OCI-LY1 (cell line): ENCODE results near the gene TXNRD2.

Experiments used
- H2AFZ ChIP-seq: fragments of 200-600 bp; sonication (generic), shearing (Covaris generic); 2 replicates; pipeline ENCODE4 v1.6.0; 2014; ENCODE audit warnings: antibody characterized with exemption, mild to moderate bottlenecking, low read length
- H3F3A ChIP-seq: fragments of 200-600 bp; sonication (generic), shearing (Covaris generic); 2 replicates; pipeline ENCODE4 v1.6.0; 2014; ENCODE audit warnings: mild to moderate bottlenecking, antibody characterized with exemption, low read length, moderate library complexity; ENCODE audit not compliant: insufficient read depth
- H3K27ac ChIP-seq: fragments of 200-600 bp; sonication (generic); 2 replicates; pipeline ENCODE4 v1.5.1; 2014; ENCODE audit warnings: low read length, mixed run types, mild to moderate bottlenecking, low read depth; ENCODE audit not compliant: poor library complexity, severe bottlenecking
- H3K27me3 ChIP-seq: fragments of 200-600 bp; sonication (generic); 2 replicates; pipeline ENCODE4 v1.6.0; 2014; ENCODE audit warnings: antibody characterized with exemption, mild to moderate bottlenecking, low read length, moderate library complexity; ENCODE audit not compliant: insufficient read depth
- H3K36me3 ChIP-seq: fragments of 200-600 bp; sonication (generic); 2 replicates; pipeline ENCODE4 v1.6.1; 2014; ENCODE audit warnings: mild to moderate bottlenecking, antibody characterized with exemption, low read length, moderate library complexity, mixed read lengths; ENCODE audit not compliant: insufficient read depth
- H3K4me1 ChIP-seq: fragments of 200-600 bp; sonication (generic); 2 replicates; pipeline ENCODE4 v1.5.1; 2014; ENCODE audit warnings: mild to moderate bottlenecking, low read length, moderate library complexity; ENCODE audit not compliant: insufficient read depth, severe bottlenecking
- H3K4me2 ChIP-seq: fragments of 200-600 bp; sonication (generic), shearing (Covaris generic); 2 replicates; pipeline ENCODE4 v1.6.1; 2014; ENCODE audit warnings: low read length
- H3K4me3 ChIP-seq: fragments of 200-600 bp; sonication (generic); 2 replicates; pipeline ENCODE4 v1.5.1; 2014; ENCODE audit warnings: low read length, low read depth, mild to moderate bottlenecking, mixed read lengths; ENCODE audit not compliant: poor library complexity, severe bottlenecking
- H3K79me2 ChIP-seq: fragments of 200-600 bp; shearing (Covaris generic); 2 replicates; pipeline ENCODE4 v1.6.1; 2016; ENCODE audit warnings: mixed run types, low read length, mixed read lengths; ENCODE audit not compliant: insufficient read depth
- H3K9ac ChIP-seq: fragments of 200-600 bp; sonication (generic), shearing (Covaris generic); 2 replicates; pipeline ENCODE4 v1.6.1; 2014; ENCODE audit warnings: mild to moderate bottlenecking, low read length, mixed read lengths
- H3K9me2 ChIP-seq: fragments of 200-600 bp; sonication (generic), shearing (Covaris generic); 2 replicates; pipeline ENCODE4 v1.6.1; 2014; ENCODE audit warnings: low read depth, mild to moderate bottlenecking, low read length, mixed read lengths
- H3K9me3 ChIP-seq: fragments of 200-600 bp; shearing (Covaris generic); 2 replicates; pipeline ENCODE4 v1.6.1; 2014; ENCODE audit warnings: low read length, mixed read lengths
- H4K20me1 ChIP-seq: fragments of 200-600 bp; sonication (generic), shearing (Covaris generic); 2 replicates; pipeline ENCODE4 v1.6.0; 2016; ENCODE audit warnings: mild to moderate bottlenecking, low read length; ENCODE audit not compliant: insufficient read depth
- EZH2 ChIP-seq: fragments of 200-600 bp; sonication (generic), shearing (Covaris generic); IDR thresholded peaks from 2 replicates; pipeline ENCODE4 v1.8.0; 2017; ENCODE audit warnings: borderline replicate concordance, mixed run types, mild to moderate bottlenecking, antibody characterized with exemption, low read length, moderate library complexity, mixed read lengths
- TF ChIP-seq, protein P1 (sequence below): fragments of 200-600 bp; sonication (generic), shearing (Covaris generic); IDR thresholded peaks from 2 replicates; pipeline ENCODE4 v1.5.1; 2017; ENCODE audit warnings: mild to moderate bottlenecking, antibody characterized with exemption, low read length, moderate library complexity, mixed read lengths

TXNRD2 gene

DNA sequence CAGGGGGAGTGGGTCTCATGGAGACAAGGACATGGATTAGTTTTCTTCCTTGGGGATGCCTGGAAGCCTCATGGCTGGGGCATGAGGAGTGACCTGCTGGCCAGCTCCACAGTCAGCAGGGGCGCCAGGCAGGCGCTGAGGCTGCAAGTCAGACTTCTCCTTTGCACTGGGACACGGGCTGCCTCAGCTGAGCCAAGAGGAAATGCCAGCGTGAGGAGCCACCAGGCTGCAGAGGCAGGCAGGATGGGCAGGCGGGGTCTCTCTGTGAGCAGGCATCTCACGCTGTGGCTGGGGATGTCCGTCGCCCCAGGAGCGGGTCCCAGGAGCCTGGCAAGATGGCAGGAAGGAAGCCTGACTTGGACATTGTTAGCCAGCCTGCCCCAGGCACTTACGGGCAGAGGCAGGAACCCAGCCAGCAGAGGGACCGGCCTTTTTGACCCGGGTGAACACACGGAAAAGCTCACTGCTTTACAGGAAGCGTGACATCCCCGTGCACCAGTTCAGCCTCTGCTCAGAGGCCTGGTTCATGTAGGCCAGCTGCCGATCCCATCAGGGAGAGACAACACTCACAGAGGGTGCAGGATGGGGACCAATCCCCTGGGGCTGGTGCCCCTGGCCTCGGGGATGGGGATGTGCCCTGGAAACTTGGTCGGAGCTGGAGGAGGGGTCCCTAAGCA lies 97.1 kb downstream of the TXNRD2 start:
- Histone ChIP-seq H3K27me3 (no peaks in the 10 kb centered on the region), H4K20me1 (no peaks in the 10 kb centered on the region), H3K36me3 (peaks cover 9% of the 10 kb centered on the region; the same call in 1 of the 2 replicates)

GRCh38 chr22:19843857-19844376 lies 97.7 kb downstream of the TXNRD2 start:
- Histone ChIP-seq H3K9me2 (no peaks in the 10 kb centered on the region), H3K27me3 (no peaks in the 10 kb centered on the region), H3F3A (no peaks in the 10 kb centered on the region), H3K9me3 (no peaks in the 10 kb centered on the region), H3K79me2 (no peaks in the 10 kb centered on the region), H2AFZ (no peak overlapping the region), H3K36me3 (peaks cover 9% of the 10 kb centered on the region; the same call in 1 of the 2 replicates), H3K4me2 (peak overlapping the region; percentile 11; the same call in 1 of the 2 replicates), H3K4me3 (no peak overlapping the region), H3K4me1 (peaks cover 32% of the 10 kb centered on the region), H4K20me1 (no peaks in the 10 kb centered on the region), H3K9ac (no peak overlapping the region), H3K27ac (no peak overlapping the region)
- TF ChIP-seq, protein P1, sequence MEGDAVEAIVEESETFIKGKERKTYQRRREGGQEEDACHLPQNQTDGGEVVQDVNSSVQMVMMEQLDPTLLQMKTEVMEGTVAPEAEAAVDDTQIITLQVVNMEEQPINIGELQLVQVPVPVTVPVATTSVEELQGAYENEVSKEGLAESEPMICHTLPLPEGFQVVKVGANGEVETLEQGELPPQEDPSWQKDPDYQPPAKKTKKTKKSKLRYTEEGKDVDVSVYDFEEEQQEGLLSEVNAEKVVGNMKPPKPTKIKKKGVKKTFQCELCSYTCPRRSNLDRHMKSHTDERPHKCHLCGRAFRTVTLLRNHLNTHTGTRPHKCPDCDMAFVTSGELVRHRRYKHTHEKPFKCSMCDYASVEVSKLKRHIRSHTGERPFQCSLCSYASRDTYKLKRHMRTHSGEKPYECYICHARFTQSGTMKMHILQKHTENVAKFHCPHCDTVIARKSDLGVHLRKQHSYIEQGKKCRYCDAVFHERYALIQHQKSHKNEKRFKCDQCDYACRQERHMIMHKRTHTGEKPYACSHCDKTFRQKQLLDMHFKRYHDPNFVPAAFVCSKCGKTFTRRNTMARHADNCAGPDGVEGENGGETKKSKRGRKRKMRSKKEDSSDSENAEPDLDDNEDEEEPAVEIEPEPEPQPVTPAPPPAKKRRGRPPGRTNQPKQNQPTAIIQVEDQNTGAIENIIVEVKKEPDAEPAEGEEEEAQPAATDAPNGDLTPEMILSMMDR = no peak
- TF ChIP-seq EZH2 = no peak

More for the DNA sequence above, 97.1 kb downstream of the TXNRD2 start:
- Histone ChIP-seq H3K4me1 (peaks cover 32% of the 10 kb centered on the region), H3K27ac (no peak overlapping the region), H3F3A (no peaks in the 10 kb centered on the region), H3K9me2 (no peaks in the 10 kb centered on the region), H3K4me3 (no peak overlapping the region), H3K9ac (no peak overlapping the region; the same call in 1 of the 2 replicates), H2AFZ (no peak overlapping the region), H3K9me3 (no peaks in the 10 kb centered on the region), H3K4me2 (peak overlapping the region; percentile 11; the same call in 1 of the 2 replicates), H3K79me2 (no peaks in the 10 kb centered on the region)
- TF ChIP-seq EZH2 = no peak
- TF ChIP-seq, protein P1 = no peak

- Histone ChIP-seq H2AFZ (no peak overlapping the region), H3K9me3 (no peaks in the 10 kb centered on the region), H3K27me3 (no peaks in the 10 kb centered on the region), H3K4me2 (no peak overlapping the region), H3K4me3 (no peak overlapping the region), H3K9ac (no peak overlapping the region), H3K9me2 (no peaks in the 10 kb centered on the region), H3K27ac (no peak overlapping the region), H3F3A (no peaks in the 10 kb centered on the region), H4K20me1 (no peaks in the 10 kb centered on the region), H3K36me3 (peaks cover 3% of the 10 kb centered on the region; the same call in 1 of the 2 replicates), H3K4me1 (peaks cover 27% of the 10 kb centered on the region), H3K79me2 (no peaks in the 10 kb centered on the region)
- TF ChIP-seq, protein P1 = no peak
- TF ChIP-seq EZH2 = no peak
These were observed 98.3 kb downstream of the TXNRD2 start for GRCh38 chr22:19843107-19843856.
